GM12878 (cell line): ENCODE data around the gene PTPN5. TPM values are rescaled to one million over a fixed set of nuclear protein-coding genes. Genes with fewer than 3 reads are reported as not detected.

ENCODE experiments used
- ATAC-seq: fragments of 200-7000 bp; cut with Tn5 transposase; 3 replicates; pipeline ENCODE4 v1.9.1; 2020; ENCODE audit warnings: mild to moderate bottlenecking, moderate library complexity
- BruUV-seq: library from RNA; stranded (reverse); fragments of 400-500 nt; replicated peaks from 2 replicates; lab custom pipeline; 2021; lab: Mats Ljungman, UMichigan
- CTCF ChIA-PET: fragments of 300-600 bp; sonication (Branson Sonifier 250); formaldehyde crosslinking; extraction: SDS; loops from one replicate; lab custom pipeline; 2021; ENCODE audit warnings: inconsistent platforms; lab: Yijun Ruan, JAX
- POLR2A ChIA-PET: fragments of 350-600 bp; formaldehyde crosslinking; extraction: SDS; loops from one replicate; lab custom pipeline; 2021; ENCODE audit warnings: inconsistent platforms; lab: Charles Lee
- RAD21 ChIA-PET: fragments of 300-600 bp; sonication (Branson Sonifier 250); formaldehyde crosslinking; loops from one replicate; lab custom pipeline; 2023; ENCODE audit warnings: antibody characterized with exemption; ENCODE audit not compliant: unreplicated experiment; lab: Charles Lee
- SMC1A ChIA-PET: fragments of 300-600 bp; sonication (Branson Sonifier 250); formaldehyde crosslinking; loops from one replicate; lab custom pipeline; 2023; ENCODE audit not compliant: unreplicated experiment, uncharacterized antibody; lab: Charles Lee
- DNase-seq: peaks from one replicate; pipeline ENCODE4 v3.0.0-alpha.2; 2011; ENCODE audit warnings: low read depth, low spot score
- FAIRE-seq: peaks from 3 replicates; lab custom pipeline; 2011; peaks lifted over from hg19 to GRCh38; lab: Jason Lieb, UNC
- H2AFZ ChIP-seq: 2 replicates; pipeline ENCODE4 v1.6.0; 2011; ENCODE audit warnings: low read depth, low read length, control low read depth; ENCODE audit not compliant: control insufficient read depth
- H3K27ac ChIP-seq: 2 replicates; pipeline ENCODE4 v1.5.1; 2011; ENCODE audit warnings: control low read depth; ENCODE audit not compliant: control insufficient read depth, insufficient read depth
- H3K27me3 ChIP-seq, 2 experiments: replicated peaks in 1 of 2; 2 replicates each; pipeline versions ENCODE4 v1.6.0 to v1.6.1; 2011; ENCODE audit warnings: low read length in 1 of 2; ENCODE audit not compliant: control insufficient read depth in 2 of 2, insufficient read depth in 2 of 2
- H3K36me3 ChIP-seq, 2 experiments: 2 replicates each; pipeline ENCODE4 v1.5.1; 2011; ENCODE audit warnings: low read length in 1 of 2; ENCODE audit not compliant: control insufficient read depth in 2 of 2, insufficient read depth in 2 of 2
- H3K4me1 ChIP-seq: 2 replicates; pipeline ENCODE4 v1.6.1; 2011; ENCODE audit warnings: mild to moderate bottlenecking, low read length, moderate library complexity, mixed read lengths; ENCODE audit not compliant: control insufficient read depth, insufficient read depth
- H3K4me2 ChIP-seq: 2 replicates; pipeline ENCODE4 v1.6.0; 2011; ENCODE audit warnings: control low read depth; ENCODE audit not compliant: control insufficient read depth, insufficient read depth
- H3K4me3 ChIP-seq: fragments of 200-600 bp; sonication (generic); 2 replicates; pipeline ENCODE4 v1.5.1; 2016
- H3K79me2 ChIP-seq: 2 replicates; pipeline ENCODE4 v1.6.0; 2011; ENCODE audit warnings: low read length; ENCODE audit not compliant: control insufficient read depth, insufficient read depth
- H3K9ac ChIP-seq: 2 replicates; pipeline ENCODE4 v1.8.0; 2011; ENCODE audit warnings: low read length, control low read depth, mixed read lengths; ENCODE audit not compliant: control insufficient read depth, insufficient read depth
- H3K9me3 ChIP-seq: replicated peaks from 3 replicates; pipeline ENCODE4 v1.5.1; 2011; ENCODE audit warnings: mild to moderate bottlenecking, low read length; ENCODE audit not compliant: control insufficient read depth, insufficient read depth
- H4K20me1 ChIP-seq: 2 replicates; pipeline ENCODE4 v1.6.0; 2011; ENCODE audit not compliant: control insufficient read depth, insufficient read depth
- RAD21 ChIP-seq: IDR thresholded peaks from 2 replicates; pipeline ENCODE4 v1.6.1; 2011; ENCODE audit warnings: mild to moderate bottlenecking, low read depth, low read length, moderate library complexity; ENCODE audit not compliant: insufficient read depth
- SIX5 ChIP-seq: IDR thresholded peaks from 2 replicates; pipeline ENCODE4 v1.6.1; 2011; ENCODE audit warnings: mild to moderate bottlenecking, low read depth, low read length, moderate library complexity; ENCODE audit not compliant: severe bottlenecking
- WGBS: methylation state at CpG from one replicate; pipeline ENCODE4 v1.1.6; 2016; ENCODE audit warnings: low lambda C conversion rate; ENCODE audit not compliant: insufficient replicate concordance, insufficient coverage; ENCODE audit errors: missing lambda C conversion rate; 5-methylcytosine and 5-hydroxymethylcytosine counted together
- in situ Hi-C: fragments of 300-500 bp; cut with MboI; formaldehyde crosslinking; loops from 9 replicates; pipeline ENCODE4 v1.14.3; 2018; ENCODE audit warnings: mixed read lengths
- intact Hi-C: fragments of 100-400 bp; cut with micrococcal nuclease; formaldehyde crosslinking; loops from one replicate; pipeline ENCODE4 v1.14.2; 2022; ENCODE audit not compliant: unreplicated experiment
- polyA plus RNA-seq, 11 experiments: library from polyadenylated mRNA; depleted of rRNA in 4 of 11; unstranded in 6 of 11; stranded (reverse) in 5 of 11; fragments of >200 nt; fragmentation: Nextera tagmentation in 4 of 11; fragmentation: Illumina TruSeq in 1 of 11; extraction: Ambion mirVana in 4 of 11; extraction: Trizol in 1 of 11; gene quantifications; 1 replicate in 1 of 11; 2 replicates in 10 of 11; pipeline versions ENCODE4 v1.2.1 to v1.2.3, GENCODE V29; 2011 to 2016; ENCODE audit warnings: inconsistent platforms in 2 of 11, missing spikeins in 2 of 11, low read depth in 1 of 11
- total RNA-seq, 4 experiments: library from RNA; depleted of rRNA in 3 of 4; stranded (reverse); fragments of >200 nt in 3 of 4; fragmentation: Illumina TruSeq in 1 of 4; extraction: Trizol in 1 of 4; gene quantifications; 2 replicates each; pipeline versions ENCODE4 v1.2.1 to v1.2.3, GENCODE V29; 2013 to 2021
- TF ChIP-seq, protein P1 (sequence below), 3 experiments: IDR thresholded peaks in 2 of 3; conservative IDR thresholded peaks in 1 of 3; 2 replicates each; pipeline ENCODE4 v1.5.1; 2011; ENCODE audit warnings: low read depth in 3 of 3, low read length in 3 of 3, mild to moderate bottlenecking in 3 of 3, control low read depth in 2 of 3, moderate library complexity in 2 of 3, inconsistent platforms in 1 of 3, mixed read lengths in 1 of 3; ENCODE audit not compliant: control insufficient read depth in 2 of 3, insufficient read depth in 1 of 3; ENCODE audit errors: extremely low read depth in 1 of 3

The PTPN5 gene
- total and polyA plus RNA-seq, 10 of the 15 experiments (the other 5 are each of a cell fraction or from before 2014, with no cell fraction given), result 0.04 to 0.06 (median 0.05) TPM; not detected in 7

DNA sequence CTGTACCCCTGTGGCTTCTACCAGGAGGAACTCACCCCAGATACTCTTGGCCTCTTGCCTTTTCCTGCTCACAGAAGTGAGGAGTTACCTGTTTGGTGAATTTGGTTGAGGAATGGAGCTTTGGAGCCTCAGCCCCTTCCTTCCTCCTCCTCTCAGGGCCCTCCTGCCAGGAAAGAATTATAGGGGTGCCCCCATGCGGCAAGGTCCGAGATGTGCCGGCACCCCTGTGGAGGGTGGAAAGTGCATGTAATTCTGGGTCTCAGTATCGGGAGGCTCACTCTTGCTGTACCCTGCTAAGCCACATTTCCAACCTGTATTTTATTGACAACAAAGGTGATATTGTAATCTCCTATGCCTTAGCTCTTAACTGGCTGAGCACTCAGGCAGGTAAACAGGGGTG is 51.9 kb downstream of the PTPN5 start:
- H3K9ac ChIP-seq, result no peak overlapping the region
- in situ Hi-C loops, result loop anchor here (10.0 kb wide), 1 partner anchor 55 kb away; the partner anchor contains the start of gene PTPN5
- 45% methylated on average over 4 of the region's 4 CpGs for WGBS
- H4K20me1 ChIP-seq, result no peaks in the 10 kb centered on the region
- H3K79me2 ChIP-seq, result no peaks in the 10 kb centered on the region
- no peaks in the 10 kb centered on the region for H3K4me1 ChIP-seq
- H2AFZ ChIP-seq, result no peak overlapping the region
- BruUV-seq, result no TSS peak
- H3K36me3 ChIP-seq, result no peaks in the 10 kb centered on the region
- H3K9me3 ChIP-seq, result no peaks in the 10 kb centered on the region
- DNase-seq, result no peak
- ChIA-PET POLR2A (no interaction called here), SMC1A (interaction anchor here (0.6 to 1.4 kb wide), 5 partner anchors 12 to 198 kb away, joined by 3 to 4 read pairs (median 4); no protein-coding TSS in a partner anchor)
- no peaks in the 10 kb centered on the region for H3K27me3 ChIP-seq
- TF ChIP-seq, protein P1, sequence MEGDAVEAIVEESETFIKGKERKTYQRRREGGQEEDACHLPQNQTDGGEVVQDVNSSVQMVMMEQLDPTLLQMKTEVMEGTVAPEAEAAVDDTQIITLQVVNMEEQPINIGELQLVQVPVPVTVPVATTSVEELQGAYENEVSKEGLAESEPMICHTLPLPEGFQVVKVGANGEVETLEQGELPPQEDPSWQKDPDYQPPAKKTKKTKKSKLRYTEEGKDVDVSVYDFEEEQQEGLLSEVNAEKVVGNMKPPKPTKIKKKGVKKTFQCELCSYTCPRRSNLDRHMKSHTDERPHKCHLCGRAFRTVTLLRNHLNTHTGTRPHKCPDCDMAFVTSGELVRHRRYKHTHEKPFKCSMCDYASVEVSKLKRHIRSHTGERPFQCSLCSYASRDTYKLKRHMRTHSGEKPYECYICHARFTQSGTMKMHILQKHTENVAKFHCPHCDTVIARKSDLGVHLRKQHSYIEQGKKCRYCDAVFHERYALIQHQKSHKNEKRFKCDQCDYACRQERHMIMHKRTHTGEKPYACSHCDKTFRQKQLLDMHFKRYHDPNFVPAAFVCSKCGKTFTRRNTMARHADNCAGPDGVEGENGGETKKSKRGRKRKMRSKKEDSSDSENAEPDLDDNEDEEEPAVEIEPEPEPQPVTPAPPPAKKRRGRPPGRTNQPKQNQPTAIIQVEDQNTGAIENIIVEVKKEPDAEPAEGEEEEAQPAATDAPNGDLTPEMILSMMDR (IDR thresholded peaks at IDR 0.05 in 2 of 3, conservative IDR thresholded peaks at IDR 0.05 in 1 of 3; ENCODE audit: control insufficient read depth in 2 of 3, extremely low read depth in 1 of 3, insufficient read depth in 1 of 3, low read depth in 3 of 3, low read length in 3 of 3), result peak in 2 of 3 experiments; percentile 17 to 22; a peak in 2 of 6 replicates
- no peak for TF ChIP-seq SIX5
- peak; percentile 25; the same call in 1 of the 2 replicates for TF ChIP-seq RAD21
- TF ChIP-seq, all 136 proteins: peak for 2
- FAIRE-seq (no peak), ATAC-seq (peak; percentile 62)
- H3K27ac ChIP-seq, result no peak overlapping the region
- intact Hi-C loops, result no loop called here
- RAD21 ChIA-PET, result interaction anchor here (1.0 to 2.8 kb wide), 3 partner anchors 25 to 199 kb away, joined by 3 to 8 read pairs (median 6); no protein-coding TSS in a partner anchor
- H3K4me3 ChIP-seq, result no peak overlapping the region
- no peak overlapping the region for H3K4me2 ChIP-seq
- CTCF ChIA-PET, result interaction anchor here (0.6 to 19.6 kb wide), 15 partner anchors 9 to 625 kb away, joined by 3 to 494 read pairs (median 4); partner anchors contain the start of gene IGSF22
